ENCODE results near the gene SBNO2.

Gene SBNO2

DNA sequence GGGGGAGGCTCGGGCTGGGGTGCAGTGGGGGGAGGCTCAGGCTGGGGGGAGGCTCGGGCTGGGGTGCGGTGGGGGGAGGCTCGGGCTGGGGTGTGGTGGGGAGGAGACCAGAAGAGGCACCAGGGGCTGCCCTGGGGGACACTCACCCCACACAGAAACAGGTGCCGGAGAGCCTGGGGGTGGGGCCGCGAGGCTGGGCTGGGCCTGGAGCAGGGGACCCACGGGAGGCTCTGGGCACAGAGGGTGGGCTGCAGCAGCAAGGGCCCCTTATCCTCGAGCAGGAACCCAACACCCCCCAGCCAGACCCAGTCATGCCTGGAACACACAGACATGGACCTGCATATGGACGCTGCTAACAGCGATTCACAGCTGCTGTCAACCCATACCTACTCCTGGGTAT lies 35.9 kb downstream of the SBNO2 start:
- DNase-seq (ENCODE audit: low read depth): no peak
- TF ChIP-seq, protein P1, sequence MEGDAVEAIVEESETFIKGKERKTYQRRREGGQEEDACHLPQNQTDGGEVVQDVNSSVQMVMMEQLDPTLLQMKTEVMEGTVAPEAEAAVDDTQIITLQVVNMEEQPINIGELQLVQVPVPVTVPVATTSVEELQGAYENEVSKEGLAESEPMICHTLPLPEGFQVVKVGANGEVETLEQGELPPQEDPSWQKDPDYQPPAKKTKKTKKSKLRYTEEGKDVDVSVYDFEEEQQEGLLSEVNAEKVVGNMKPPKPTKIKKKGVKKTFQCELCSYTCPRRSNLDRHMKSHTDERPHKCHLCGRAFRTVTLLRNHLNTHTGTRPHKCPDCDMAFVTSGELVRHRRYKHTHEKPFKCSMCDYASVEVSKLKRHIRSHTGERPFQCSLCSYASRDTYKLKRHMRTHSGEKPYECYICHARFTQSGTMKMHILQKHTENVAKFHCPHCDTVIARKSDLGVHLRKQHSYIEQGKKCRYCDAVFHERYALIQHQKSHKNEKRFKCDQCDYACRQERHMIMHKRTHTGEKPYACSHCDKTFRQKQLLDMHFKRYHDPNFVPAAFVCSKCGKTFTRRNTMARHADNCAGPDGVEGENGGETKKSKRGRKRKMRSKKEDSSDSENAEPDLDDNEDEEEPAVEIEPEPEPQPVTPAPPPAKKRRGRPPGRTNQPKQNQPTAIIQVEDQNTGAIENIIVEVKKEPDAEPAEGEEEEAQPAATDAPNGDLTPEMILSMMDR (conservative IDR thresholded peaks at IDR 0.05; ENCODE audit: control insufficient read depth, insufficient read depth, low read depth, low read length): no peak
- no peak overlapping the region for H3K4me3 ChIP-seq (ENCODE audit: control insufficient read depth, low read depth, low read length)

DNA sequence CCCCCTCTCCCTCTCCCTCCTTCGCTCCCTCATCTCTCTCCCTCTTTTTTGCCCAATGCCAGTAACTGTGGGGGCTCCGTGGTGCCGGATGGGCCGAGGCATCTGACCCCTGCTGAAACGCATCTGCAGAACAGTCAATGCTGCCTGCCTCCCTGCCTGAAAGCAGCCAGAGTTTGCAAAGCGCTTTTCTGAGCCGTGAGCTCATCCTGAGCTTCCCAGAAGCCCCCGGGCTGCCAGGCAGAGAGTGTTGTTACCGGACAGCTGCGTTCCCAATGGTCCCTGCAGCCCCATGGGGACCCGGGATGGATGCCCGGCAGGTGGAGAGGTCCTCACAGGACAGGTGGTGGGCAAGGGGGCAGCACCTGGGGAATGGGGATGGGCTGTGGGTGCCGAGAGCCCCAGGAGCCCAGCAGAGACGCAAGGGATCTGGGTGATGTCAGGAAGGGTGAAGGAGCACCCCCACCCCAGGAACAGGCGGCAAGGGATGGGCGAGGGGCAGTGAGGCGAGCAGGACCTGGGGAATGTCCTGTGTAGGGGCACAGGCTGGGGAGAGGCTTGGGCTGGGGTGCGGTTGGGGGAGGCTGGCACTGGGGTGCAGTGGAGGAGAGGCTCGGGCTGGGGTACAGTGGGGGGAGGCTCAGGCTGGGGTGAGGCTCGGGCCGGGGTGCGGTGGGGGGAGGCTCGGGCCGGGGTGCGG lies 37.3 kb downstream of the SBNO2 start:
- TF ChIP-seq, protein P1 (conservative IDR thresholded peaks at IDR 0.05; ENCODE audit: control insufficient read depth, insufficient read depth, low read depth, low read length): no peak
- H3K4me3 ChIP-seq (ENCODE audit: control insufficient read depth, low read depth, low read length): no peak overlapping the region
- DNase-seq (ENCODE audit: low read depth): no peak

DNA sequence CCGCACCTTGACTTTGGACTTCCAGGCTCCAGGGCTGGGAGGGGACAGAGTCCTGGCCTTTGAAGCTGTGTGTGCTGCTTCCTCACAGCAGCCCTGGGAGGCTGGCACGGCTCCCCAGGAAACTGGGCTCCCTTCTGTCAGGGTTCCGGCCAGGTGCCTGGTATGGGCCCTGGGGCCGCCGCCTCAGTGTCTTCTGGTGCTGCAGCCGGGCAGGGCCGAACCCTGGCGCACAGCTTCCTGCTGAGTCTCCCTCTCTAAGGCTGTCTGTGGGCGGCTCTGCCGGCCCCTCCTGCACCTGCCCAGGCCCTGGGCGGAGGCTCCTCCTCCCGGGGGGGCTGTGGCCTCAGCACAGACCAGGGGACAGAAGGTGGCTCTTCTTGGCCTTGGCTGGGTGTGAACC lies 37.9 kb downstream of the SBNO2 start:
- no peak overlapping the region for H3K4me3 ChIP-seq (ENCODE audit: control insufficient read depth, low read depth, low read length)
- TF ChIP-seq, protein P1 (conservative IDR thresholded peaks at IDR 0.05; ENCODE audit: control insufficient read depth, insufficient read depth, low read depth, low read length): no peak
- no peak for DNase-seq (ENCODE audit: low read depth)

DNA sequence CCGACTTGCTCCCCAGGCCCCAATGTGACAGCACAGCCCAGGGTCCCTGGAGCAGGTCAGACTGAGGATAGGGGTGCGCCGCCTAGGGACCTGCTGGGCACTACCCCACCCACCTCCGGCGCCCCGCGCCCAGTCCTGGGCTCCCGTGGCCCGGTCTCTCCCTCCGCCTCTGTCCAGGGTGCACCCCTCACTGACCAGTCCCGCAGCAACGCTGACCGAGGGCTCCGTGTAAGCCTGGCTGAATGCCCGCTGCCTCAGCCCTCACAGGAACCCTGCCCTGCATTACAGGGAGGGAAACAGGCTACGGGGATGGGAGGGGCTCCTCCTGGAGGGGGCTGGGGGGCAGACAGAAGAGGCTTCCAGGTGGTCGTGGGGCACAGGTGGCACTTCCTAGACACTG lies 38.6 kb downstream of the SBNO2 start:
- TF ChIP-seq, protein P1 (conservative IDR thresholded peaks at IDR 0.05; ENCODE audit: control insufficient read depth, insufficient read depth, low read depth, low read length): no peak
- no peak for DNase-seq (ENCODE audit: low read depth)
- no peak overlapping the region for H3K4me3 ChIP-seq (ENCODE audit: control insufficient read depth, low read depth, low read length)

DNA sequence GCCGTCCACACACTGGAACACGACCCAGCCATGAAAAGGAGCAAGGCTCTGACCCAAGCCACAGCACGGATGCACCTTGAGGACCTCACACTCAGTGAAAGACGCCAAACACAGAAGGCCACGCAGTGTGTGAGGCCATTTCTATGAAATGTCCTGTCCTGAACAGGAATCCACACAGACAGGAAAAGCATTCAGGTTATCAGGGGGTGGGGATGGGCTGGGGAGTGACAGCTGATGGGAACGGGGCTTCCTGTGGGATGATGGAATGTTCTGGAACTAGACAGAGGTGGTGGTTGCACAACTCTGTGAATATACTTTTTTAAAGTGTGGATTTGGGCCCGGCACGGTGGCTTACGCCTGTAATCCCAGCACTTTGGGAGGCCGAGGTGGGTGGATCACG lies 39.6 kb downstream of the SBNO2 start:
- peak; percentile 33 for DNase-seq (ENCODE audit: low read depth)
- TF ChIP-seq, protein P1 (conservative IDR thresholded peaks at IDR 0.05; ENCODE audit: control insufficient read depth, insufficient read depth, low read depth, low read length): no peak
- no peak overlapping the region for H3K4me3 ChIP-seq (ENCODE audit: control insufficient read depth, low read depth, low read length)

DNA sequence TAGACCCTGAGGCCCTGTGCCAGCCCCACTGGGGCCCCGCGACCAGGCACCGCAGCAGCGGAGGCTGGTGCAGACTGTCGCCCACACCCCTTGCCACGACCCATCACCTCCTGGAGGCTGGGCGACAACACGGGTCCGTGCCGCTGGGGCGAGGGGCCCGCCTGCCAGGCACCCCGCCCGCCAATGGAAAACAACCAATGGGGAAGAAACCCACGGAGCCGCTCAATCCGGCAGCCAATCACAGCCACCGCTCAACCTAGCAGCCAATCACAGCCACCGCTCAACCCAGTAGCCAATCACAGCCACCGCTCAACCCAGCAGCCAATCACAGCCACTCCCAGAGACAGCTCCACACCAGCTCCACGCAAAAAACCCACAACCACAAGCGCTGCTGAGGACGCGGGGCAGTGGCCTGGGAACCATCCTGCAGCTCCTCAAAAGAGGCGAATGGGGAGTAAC lies 40.6 kb downstream of the SBNO2 start:
- no peak overlapping the region for H3K4me3 ChIP-seq (ENCODE audit: control insufficient read depth, low read depth, low read length)

More for the DNA sequence above, 40.6 kb downstream of the SBNO2 start:
- peak; percentile 28 for DNase-seq (ENCODE audit: low read depth)
- TF ChIP-seq, protein P1 (conservative IDR thresholded peaks at IDR 0.05; ENCODE audit: control insufficient read depth, insufficient read depth, low read depth, low read length): no peak

All from fibroblast of mammary gland (primary cell).